HS-5 (cell line): ENCODE data around the gene SGSH.
"Not testable (repeated sequence)": the region's sequence is repeated elsewhere in the genome, so short reads cannot be mapped to it uniquely, and the experiment has no call there.

Source experiments
- DNase-seq: peaks from one replicate; pipeline ENCODE4 v3.0.0-alpha.2; 2012; ENCODE audit warnings: low read depth

The SGSH gene

DNA sequence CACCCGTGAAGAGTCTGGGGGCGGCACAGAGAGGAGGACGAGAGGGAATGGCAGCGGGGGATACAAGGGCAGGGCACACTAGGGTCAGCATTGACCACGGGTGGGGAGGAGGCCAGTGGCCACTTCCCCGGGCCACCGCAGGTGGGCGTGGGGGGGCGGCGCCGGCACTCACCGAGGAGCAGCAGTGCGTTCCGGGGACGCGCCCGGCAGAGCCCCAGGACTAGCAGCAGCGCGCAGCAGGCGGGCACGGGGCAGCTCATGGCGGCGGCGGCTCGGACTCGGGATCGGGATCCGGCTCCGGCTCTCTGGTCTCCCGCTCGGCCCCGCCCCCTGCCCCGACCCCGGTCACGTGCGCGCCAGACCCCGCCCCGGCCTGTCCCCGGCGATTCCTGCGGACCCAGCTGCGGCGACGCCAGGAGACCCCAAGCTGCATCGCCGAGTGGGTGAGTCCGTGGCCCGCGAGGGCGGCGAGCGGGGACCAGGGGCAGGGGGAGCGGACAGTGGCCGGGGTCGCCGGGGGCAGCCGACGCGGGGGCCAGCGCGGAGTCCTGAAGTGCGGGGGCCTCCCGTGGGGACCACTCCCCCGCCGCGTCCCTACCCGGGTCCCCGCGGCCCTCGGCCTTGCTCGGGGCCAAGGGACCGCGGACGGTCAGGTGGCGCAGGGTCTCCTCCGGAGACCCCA lies at the start of gene SGSH, which contains the start of gene SLC26A11:
TSS of gene SGSH (minus strand) at position 280 of the 682 bp plus-strand sequence. CDS start at position 260, 20 bp downstream.
TSS of gene SLC26A11 (plus strand) at position 374 of the 682 bp plus-strand sequence. CDS start 1,134 bp downstream, outside the sequence.
- DNase-seq: no peak

GRCh38 chr17:80269405-80269807 lies 49.3 kb upstream of the SGSH start:
- no peak for DNase-seq

GRCh38 chr17:80268427-80268826 lies 48.3 kb upstream of the SGSH start:
- no peak for DNase-seq

GRCh38 chr17:80267391-80267790 lies 47.3 kb upstream of the SGSH start:
- DNase-seq: no peak

GRCh38 chr17:80265205-80266068 lies 45.3 kb upstream of the SGSH start:
- DNase-seq: no peak

DNA sequence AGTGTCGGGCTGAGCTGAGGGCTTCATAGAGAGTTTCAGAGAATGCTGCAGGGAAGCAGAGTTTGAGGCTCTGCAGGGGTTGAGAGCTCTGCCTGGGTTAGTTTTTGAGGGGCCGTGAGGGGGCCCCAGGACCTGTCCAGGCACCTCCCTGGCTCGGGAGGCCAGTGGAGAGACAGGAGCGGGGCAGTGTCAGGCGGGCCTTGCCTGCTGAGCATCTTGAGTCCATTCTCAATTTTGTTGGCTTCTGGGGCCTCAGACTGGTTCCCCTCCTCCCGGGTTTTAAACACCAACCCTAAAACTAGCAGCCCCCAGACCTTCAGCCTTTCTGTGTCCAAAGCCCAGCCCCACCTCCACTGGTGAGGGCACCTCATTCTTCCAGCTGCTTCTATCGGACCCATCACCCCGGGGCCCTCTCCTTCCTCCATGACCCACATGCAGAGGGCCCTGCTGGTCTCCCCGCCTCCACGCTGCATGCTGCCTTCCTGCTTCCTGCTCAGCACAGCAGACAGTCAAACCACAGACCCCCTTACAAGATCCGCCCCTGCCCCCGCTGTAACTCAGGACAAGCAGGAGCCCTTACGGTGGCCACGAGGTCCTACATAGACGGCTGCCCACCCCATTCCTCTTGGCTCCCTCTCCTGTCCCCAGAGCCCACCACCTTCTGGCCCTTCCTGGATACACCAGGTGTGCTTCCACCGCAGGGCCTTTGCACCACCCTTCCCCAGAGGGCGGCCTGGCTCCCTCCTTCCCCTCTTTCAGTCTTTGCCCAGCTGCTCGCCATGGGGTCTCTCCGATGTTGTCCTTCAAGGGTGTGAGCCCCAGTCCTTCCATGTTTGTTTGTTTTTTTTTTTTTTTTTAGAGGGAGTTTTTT lies 44.3 kb upstream of the SGSH start:
- no peak for DNase-seq

DNA sequence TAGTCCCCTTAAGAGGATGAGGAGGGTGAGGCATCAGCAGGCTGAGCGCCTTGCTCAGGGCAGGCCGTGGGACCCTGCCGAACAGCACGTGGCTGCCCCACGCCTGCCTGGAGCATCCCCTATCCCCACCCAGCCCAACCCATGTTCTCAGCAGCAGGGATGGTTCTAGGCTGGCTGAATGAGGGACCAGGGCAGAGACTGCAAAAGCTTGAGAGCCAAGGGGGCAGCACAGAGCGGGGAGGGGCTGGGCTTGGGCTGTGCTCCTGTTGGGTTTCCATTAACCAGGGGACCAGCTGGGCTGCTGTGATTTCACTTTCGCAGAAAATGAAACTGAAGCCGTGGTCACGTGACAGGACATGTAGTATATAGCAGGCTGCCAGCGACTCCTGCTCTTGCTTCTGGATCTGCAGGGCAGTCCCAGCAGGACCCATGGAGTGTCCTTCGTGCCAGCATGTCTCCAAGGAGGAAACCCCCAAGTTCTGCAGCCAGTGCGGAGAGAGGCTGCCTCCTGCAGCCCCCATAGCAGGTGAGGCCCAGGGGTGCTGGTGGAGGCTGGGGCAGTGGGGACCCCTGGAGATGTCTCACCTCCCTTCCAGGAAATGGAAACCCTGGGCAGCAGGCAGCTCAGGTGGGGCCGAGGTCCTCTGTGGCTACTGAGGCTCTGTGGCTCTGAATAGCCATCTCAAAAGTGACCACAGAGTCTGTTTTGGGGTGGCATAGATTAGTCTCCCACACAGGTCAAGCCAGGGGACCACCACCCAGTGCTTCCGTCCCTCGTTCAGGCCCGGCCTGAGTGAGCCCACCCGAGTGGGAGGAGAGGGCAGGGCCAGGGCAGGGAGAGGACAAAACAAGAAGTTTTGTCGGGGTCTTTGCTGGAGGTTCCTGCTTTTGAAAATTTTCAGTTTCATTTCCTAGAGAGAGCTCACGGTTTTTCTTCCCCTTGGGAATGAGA lies 43.4 kb upstream of the SGSH start:
- DNase-seq: no peak

GRCh38 chr17:80262775-80263244 lies 42.7 kb upstream of the SGSH start:
- DNase-seq: no peak

DNA sequence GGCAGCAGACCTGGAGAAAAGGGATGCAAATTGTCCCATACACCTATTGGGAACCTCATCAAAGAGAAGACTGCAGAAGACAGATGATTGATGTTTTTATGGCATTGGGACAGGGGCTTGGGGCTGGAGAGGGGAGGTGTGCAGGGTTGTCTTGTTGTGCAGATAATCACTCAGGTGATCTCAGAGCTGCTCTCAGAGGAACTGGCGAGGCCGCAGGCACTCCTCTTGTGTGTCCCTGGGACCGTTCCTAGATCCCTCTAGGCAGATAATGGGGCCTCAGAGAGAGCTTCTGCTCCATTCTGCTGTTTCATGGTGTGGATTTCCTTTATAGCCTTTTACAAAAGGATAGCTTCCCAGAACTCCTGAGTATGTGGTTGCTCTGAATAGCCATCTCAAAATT lies 42.2 kb upstream of the SGSH start:
- DNase-seq: no peak

DNA sequence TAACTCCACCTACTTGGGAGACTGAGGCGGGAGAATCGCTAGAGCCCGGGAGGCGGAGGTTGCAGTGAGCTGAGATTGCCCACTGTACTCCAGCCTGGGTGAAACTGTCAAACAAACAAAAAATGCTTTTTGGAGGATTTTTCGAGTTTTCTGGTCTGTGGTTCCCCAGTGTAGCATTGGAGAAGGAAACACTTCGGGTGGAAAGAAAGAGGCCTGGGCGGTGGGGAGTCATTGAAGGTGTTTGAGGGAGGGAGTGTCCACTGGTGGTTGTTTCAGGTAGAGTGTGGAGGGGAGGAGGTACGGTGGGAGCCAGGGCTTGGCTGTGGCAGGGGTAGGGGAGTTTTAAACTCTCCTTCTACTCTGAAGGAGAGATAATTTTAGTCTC lies 41.8 kb upstream of the SGSH start:
- no peak for DNase-seq

GRCh38 chr17:80261159-80261894 lies 41.2 kb upstream of the SGSH start:
- no peak for DNase-seq

DNA sequence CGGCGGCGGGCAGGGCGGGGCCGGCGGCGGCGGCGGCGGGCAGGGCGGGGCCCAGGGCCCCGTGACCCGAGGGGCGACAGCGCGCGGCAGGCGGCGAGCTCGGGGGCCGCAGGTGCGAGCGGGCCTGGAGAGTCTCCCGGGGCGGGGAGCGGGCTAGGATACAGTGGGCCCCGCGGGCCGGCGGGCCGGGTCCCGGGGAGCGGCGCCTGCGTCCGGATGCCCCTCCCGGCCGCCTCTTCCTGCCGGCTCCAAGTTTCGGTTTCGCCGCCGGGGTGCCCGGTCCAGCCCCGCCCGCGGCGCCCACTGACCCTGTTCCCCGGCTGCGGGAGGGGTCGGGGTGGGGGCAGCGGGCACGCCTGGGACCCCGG lies 40.6 kb upstream of the SGSH start, which contains the start of gene RNF213:
TSS of gene RNF213 (plus strand) at position 62 of the 368 bp plus-strand sequence. CDS start 2,830 bp downstream, outside the sequence.
- DNase-seq: no peak

- DNase-seq: no peak
These were observed 40.0 kb upstream of the SGSH start for GRCh38 chr17:80260069-80260535.

- DNase-seq: no peak
These were observed 39.4 kb upstream of the SGSH start for GRCh38 chr17:80259457-80260068.

- DNase-seq: not testable (repeated sequence)
These were observed 38.2 kb upstream of the SGSH start for GRCh38 chr17:80258296-80258695.

DNA sequence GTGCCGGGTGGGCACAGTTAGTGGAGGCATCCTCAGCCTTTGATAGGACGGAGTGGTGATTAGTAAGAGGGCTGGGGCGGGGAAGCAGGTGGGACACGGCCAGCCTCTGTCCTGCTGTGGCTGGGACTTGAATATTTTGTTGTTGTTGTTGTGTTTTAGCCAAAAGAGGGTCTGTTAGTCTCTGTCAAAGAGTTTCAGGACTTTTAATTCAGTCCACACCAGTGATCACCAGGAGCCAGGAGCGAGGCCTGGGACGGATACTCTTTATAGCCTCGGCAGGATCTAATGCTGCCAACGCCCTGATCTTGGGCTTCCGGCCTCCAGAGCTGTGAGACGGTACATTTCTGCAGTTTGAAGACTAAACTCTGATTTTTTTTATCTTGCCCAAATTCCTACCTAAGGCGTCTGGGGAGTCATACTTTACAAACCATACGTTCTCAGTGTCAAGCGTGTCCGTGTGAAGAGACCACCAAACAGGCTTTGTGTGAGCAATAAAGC lies 37.6 kb upstream of the SGSH start:
- DNase-seq: no peak

- no peak for DNase-seq
These were observed 35.9 kb upstream of the SGSH start for GRCh38 chr17:80256034-80256350.

DNA sequence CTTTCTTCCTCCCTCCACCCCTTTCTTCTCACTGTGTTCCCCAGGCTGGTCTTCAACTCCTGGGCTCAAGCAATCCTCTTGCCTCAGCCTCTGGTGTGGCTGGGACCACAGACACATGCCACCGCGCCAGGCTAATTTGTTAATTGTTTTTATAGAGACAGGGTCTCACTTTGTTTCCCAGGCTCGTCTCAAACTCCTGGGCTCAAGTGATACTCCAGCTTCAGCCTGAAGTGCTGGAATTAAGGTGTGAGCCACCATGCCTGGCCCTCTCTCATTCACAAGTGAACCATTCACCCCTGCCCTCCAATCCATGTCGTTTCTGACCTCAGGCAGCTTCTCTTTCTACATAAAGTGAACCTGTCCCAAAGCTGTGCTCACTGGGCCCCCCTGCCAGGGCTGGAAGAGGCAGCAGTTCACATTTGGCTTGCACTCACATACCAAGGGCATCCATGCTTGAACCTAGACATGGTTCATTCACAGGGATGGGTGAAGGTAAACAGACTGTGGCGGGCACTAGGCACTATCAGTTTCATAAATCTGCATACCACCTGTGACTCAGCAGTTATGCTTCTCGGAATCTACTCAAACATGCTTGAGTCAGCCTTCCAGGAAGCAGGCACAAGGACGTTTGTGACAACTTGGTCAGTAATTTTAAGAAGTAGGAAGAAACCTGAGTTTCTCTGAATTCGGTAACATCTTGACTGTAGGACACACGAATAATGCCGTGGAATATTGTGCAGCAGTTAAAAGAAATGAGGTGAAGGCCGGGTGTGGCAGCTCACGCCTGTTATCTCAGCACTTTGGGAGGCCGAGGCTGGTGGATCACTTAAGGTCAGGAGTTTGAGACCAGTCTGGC lies 34.5 kb upstream of the SGSH start:
- peak; percentile 90 for DNase-seq
